HepG2 (cell line): ENCODE data around the gene MCRIP2. TPM values are rescaled to one million over a fixed set of nuclear protein-coding genes. Genes with fewer than 3 reads are reported as not detected.

Source experiments
- ETS1 ChIP-seq: sonication (generic); formaldehyde crosslinking; IDR thresholded peaks from 2 replicates; pipeline ENCODE4 v1.4.0; 2020; ENCODE audit warnings: missing genetic modification reagents
- KDM5B ChIP-seq: sonication (generic); formaldehyde crosslinking; IDR thresholded peaks from 2 replicates; pipeline ENCODE4 v1.4.0; 2020; ENCODE audit warnings: missing genetic modification reagents, mild to moderate bottlenecking, borderline replicate concordance
- MAX ChIP-seq: IDR thresholded peaks from 2 replicates; pipeline ENCODE4 v1.6.1; 2012; ENCODE audit warnings: inconsistent platforms
- MLLT10 ChIP-seq: sonication (generic); formaldehyde crosslinking; IDR thresholded peaks from 2 replicates; pipeline ENCODE4 v1.4.0; 2020; ENCODE audit warnings: missing genetic modification reagents
- MYNN ChIP-seq: sonication (generic); formaldehyde crosslinking; IDR thresholded peaks from 2 replicates; pipeline ENCODE4 v1.4.0; 2020; ENCODE audit warnings: mild to moderate bottlenecking, low read depth, missing genetic modification reagents
- NFAT5 ChIP-seq: sonication (generic); formaldehyde crosslinking; IDR thresholded peaks from 2 replicates; pipeline ENCODE4 v1.4.0; 2020; ENCODE audit warnings: missing genetic modification reagents
- NFIB ChIP-seq: sonication (generic); formaldehyde crosslinking; IDR thresholded peaks from 2 replicates; pipeline ENCODE4 v1.9.0; 2021; ENCODE audit warnings: missing genetic modification reagents, mild to moderate bottlenecking, borderline replicate concordance
- REL ChIP-seq: sonication (generic); formaldehyde crosslinking; conservative IDR thresholded peaks from 2 replicates; pipeline ENCODE4 v1.8.0; 2022; ENCODE audit warnings: mild to moderate bottlenecking, missing genetic modification reagents, moderate library complexity
- SMAD1 ChIP-seq: sonication (generic); formaldehyde crosslinking; IDR thresholded peaks from 2 replicates; pipeline ENCODE4 v1.4.0; 2020; ENCODE audit warnings: missing genetic modification reagents, low read depth, mild to moderate bottlenecking, borderline replicate concordance
- SMAD9 ChIP-seq: sonication (generic); formaldehyde crosslinking; IDR thresholded peaks from 2 replicates; pipeline ENCODE4 v1.5.1; 2020; ENCODE audit warnings: mild to moderate bottlenecking, missing genetic modification reagents
- SPEN ChIP-seq: sonication (generic); formaldehyde crosslinking; IDR thresholded peaks from 2 replicates; pipeline ENCODE4 v1.5.1; 2020; ENCODE audit warnings: low read depth, mild to moderate bottlenecking, missing genetic modification reagents
- SRSF1 ChIP-seq: fragments of 200-400 bp; formaldehyde crosslinking; optimal IDR thresholded peaks from 2 replicates; pipeline ENCODE3; 2017; ENCODE audit warnings: mild to moderate bottlenecking, low read depth, low read length, moderate library complexity
- ZNF296 ChIP-seq: sonication (generic); formaldehyde crosslinking; conservative IDR thresholded peaks from 2 replicates; pipeline ENCODE4 v1.5.0; 2020; ENCODE audit warnings: mild to moderate bottlenecking, missing genetic modification reagents
- ZNF33A ChIP-seq: sonication (generic); formaldehyde crosslinking; IDR thresholded peaks from 2 replicates; pipeline ENCODE4 v1.5.1; 2020; ENCODE audit warnings: missing genetic modification reagents, mild to moderate bottlenecking, moderate library complexity, borderline replicate concordance
- ZNF547 ChIP-seq: sonication (generic); formaldehyde crosslinking; IDR thresholded peaks from 2 replicates; pipeline ENCODE4 v1.5.1; 2020; ENCODE audit warnings: mild to moderate bottlenecking, missing genetic modification reagents
- ZNF557 ChIP-seq: sonication (generic); formaldehyde crosslinking; IDR thresholded peaks from 2 replicates; pipeline ENCODE4 v1.4.0; 2020; ENCODE audit warnings: missing genetic modification reagents
- ZNF558 ChIP-seq: sonication (generic); formaldehyde crosslinking; IDR thresholded peaks from 2 replicates; pipeline ENCODE4 v1.9.0; 2022; ENCODE audit warnings: mild to moderate bottlenecking, missing genetic modification reagents, borderline replicate concordance
- ZNF782 ChIP-seq: sonication (generic); formaldehyde crosslinking; IDR thresholded peaks from 2 replicates; pipeline ENCODE4 v1.4.0; 2020; ENCODE audit warnings: missing genetic modification reagents, mild to moderate bottlenecking, borderline replicate concordance
- ZNF83 ChIP-seq: sonication (generic); formaldehyde crosslinking; IDR thresholded peaks from 2 replicates; pipeline ENCODE4 v1.4.0; 2020; ENCODE audit warnings: missing genetic modification reagents, mild to moderate bottlenecking, borderline replicate concordance
- polyA plus RNA-seq, 8 experiments: library from polyadenylated mRNA; depleted of rRNA in 3 of 8; stranded (reverse) in 7 of 8; unstranded in 1 of 8; fragments of >200 nt; fragmentation: Illumina TruSeq in 4 of 8; extraction: Trizol in 4 of 8; gene quantifications; 2 replicates each; pipeline versions ENCODE4 v1.2.1 to v1.2.3, GENCODE V29; 2011 to 2016; ENCODE audit warnings: low read depth in 4 of 8, missing spikeins in 1 of 8, mixed read lengths in 1 of 8; ENCODE audit not compliant: insufficient read depth in 1 of 8
- total RNA-seq, 5 experiments: library from RNA; depleted of rRNA; stranded (reverse); fragments of >200 nt; fragmentation: Illumina TruSeq; extraction: Trizol; gene quantifications; 2 replicates each; pipeline ENCODE4 v1.2.3, GENCODE V29; 2016; ENCODE audit warnings: low read depth in 1 of 5

MCRIP2 gene
- total and polyA plus RNA-seq, 2 of the 13 experiments (the other 11 are each of a cell fraction or from before 2014, with no cell fraction given): 39.6 to 76.7 TPM

GRCh38 chr16:680967-681745 lies 39.5 kb downstream of the MCRIP2 start (continued):
- TF ChIP-seq NFAT5 (CRISPR knock-in tag) (no peak), ZNF296 (CRISPR knock-in tag) (no peak), ZNF557 (CRISPR knock-in tag) (no peak), ETS1 (CRISPR knock-in tag) (no peak), MAX (no peak; the same call in 1 of the 2 replicates), NFIB (no peak), ZNF558 (CRISPR knock-in tag) (no peak), SMAD1 (CRISPR knock-in tag) (peak; percentile 55; the same call in 1 of the 2 replicates), ZNF782 (CRISPR knock-in tag) (no peak), SMAD9 (CRISPR knock-in tag) (no peak), KDM5B (CRISPR knock-in tag) (peak; percentile 51; the same call in 1 of the 2 replicates), MLLT10 (CRISPR knock-in tag) (no peak), ZNF33A (CRISPR knock-in tag) (no peak), ZNF83 (peak; percentile 72; the same call in 1 of the 2 replicates), SPEN (no peak; the same call in 1 of the 2 replicates), SRSF1 (no peak), ZNF547 (no peak), MYNN (CRISPR knock-in tag) (no peak), REL (CRISPR knock-in tag) (no peak)
